HUES6 (cell line): Measurements from ENCODE around the gene SAMD11.

Experiments
- H3K27ac ChIP-seq: 2 replicates; pipeline ENCODE4 v1.7.0; 2013; ENCODE audit warnings: low read depth, mild to moderate bottlenecking, low read length, inconsistent platforms
- H3K27me3 ChIP-seq: 2 replicates; pipeline ENCODE4 v1.6.1; 2013; ENCODE audit warnings: low read length; ENCODE audit not compliant: control insufficient read depth, insufficient read depth
- H3K36me3 ChIP-seq: 2 replicates; pipeline ENCODE4 v1.6.1; 2013; ENCODE audit warnings: low read length; ENCODE audit not compliant: control insufficient read depth, insufficient read depth
- H3K4me1 ChIP-seq: 2 replicates; pipeline ENCODE4 v1.6.1; 2013; ENCODE audit warnings: low read length; ENCODE audit not compliant: control insufficient read depth, insufficient read depth
- H3K4me3 ChIP-seq: 2 replicates; pipeline ENCODE4 v1.5.1; 2013; ENCODE audit warnings: low read depth, low read length
- H3K9ac ChIP-seq: one replicate; pipeline ENCODE4 v1.6.1; 2013; ENCODE audit warnings: mild to moderate bottlenecking, low read length
- H3K9me3 ChIP-seq: 2 replicates; pipeline ENCODE4 v1.6.1; 2013; ENCODE audit warnings: low read depth, low read length; ENCODE audit not compliant: control insufficient read depth, insufficient read depth

SAMD11 gene

DNA sequence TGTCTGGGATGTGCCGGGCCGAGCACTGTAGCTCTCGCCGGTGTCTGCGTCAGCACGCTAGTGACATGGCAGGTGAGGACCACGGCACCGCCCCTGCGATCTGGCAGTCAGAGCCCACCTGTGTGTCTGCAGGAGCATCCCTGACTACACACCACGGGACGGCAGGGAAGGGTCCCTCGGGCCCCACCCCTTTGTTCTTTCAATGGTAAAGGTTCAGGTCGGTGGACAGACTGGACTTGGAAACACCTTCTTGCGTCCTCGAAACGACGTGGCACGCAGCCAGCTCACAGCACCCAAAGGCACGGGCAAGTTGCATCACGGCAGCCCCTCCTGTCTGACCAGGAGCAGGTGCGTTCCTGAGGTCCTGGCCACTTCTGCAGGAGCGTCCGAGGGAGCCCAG lies 3.7 kb upstream of the SAMD11 start:
- no peaks in the 10 kb centered on the region for H3K36me3 ChIP-seq
- H3K4me1 ChIP-seq: peaks cover 14% of the 10 kb centered on the region
- peaks cover 99% of the 10 kb centered on the region for H3K27me3 ChIP-seq
- H3K4me3 ChIP-seq: no peak overlapping the region
- no peaks in the 10 kb centered on the region for H3K9me3 ChIP-seq
- no peak overlapping the region for H3K9ac ChIP-seq
- H3K27ac ChIP-seq: no peak overlapping the region

- Histone ChIP-seq H3K4me3 (peak overlapping the region; percentile 19; the same call in 1 of the 2 replicates), H3K27me3 (peaks cover 99% of the 10 kb centered on the region), H3K4me1 (peaks cover 14% of the 10 kb centered on the region), H3K27ac (no peak overlapping the region), H3K9ac (no peak overlapping the region), H3K36me3 (no peaks in the 10 kb centered on the region), H3K9me3 (no peaks in the 10 kb centered on the region)
Measured at GRCh38 chr1:920521-920920, 3.2 kb upstream of the SAMD11 start.

- peaks cover 16% of the 10 kb centered on the region for H3K4me1 ChIP-seq
Measured at GRCh38 chr1:921011-921837, 2.5 kb upstream of the SAMD11 start.

DNA sequence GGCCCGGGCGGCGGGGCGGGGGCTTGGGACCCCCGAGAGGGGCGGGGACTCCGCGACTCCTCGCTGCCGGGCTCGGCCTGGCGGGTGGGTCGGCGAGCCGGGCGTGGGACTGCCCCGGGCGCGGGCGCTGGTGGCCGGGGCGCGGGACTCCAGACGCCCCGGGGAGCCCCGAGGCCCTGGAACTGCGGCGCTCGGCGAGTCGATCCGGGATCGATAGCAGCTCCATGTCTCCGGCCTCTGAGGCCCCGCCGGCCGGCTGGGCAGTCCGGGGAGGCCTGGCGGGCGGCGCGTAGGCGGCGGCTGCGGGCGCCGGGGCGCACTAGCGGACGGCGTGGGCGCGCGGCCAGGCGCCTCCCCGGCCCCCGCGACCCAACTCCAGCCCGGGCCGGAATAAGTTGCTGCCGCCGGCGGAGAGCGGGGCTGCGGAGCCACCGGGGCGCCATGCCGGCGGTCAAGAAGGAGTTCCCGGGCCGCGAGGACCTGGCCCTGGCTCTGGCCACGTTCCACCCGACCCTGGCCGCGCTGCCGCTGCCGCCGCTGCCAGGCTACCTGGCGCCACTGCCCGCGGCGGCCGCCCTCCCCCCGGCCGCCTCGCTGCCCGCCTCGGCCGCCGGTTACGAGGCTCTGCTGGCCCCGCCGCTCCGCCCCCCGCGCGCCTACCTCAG lies 400 bp downstream of the SAMD11 start:
- no peaks in the 10 kb centered on the region for H3K9me3 ChIP-seq
- peaks cover 22% of the 10 kb centered on the region for H3K4me1 ChIP-seq
- no peak overlapping the region for H3K27ac ChIP-seq
- H3K9ac ChIP-seq: no peak overlapping the region
- H3K36me3 ChIP-seq: no peaks in the 10 kb centered on the region
- peaks cover 99% of the 10 kb centered on the region for H3K27me3 ChIP-seq
- peak overlapping the region; percentile 59 for H3K4me3 ChIP-seq

More at GRCh38 chr1:921011-921837, 2.5 kb upstream of the SAMD11 start:
- Histone ChIP-seq H3K9ac (no peak overlapping the region), H3K9me3 (no peaks in the 10 kb centered on the region), H3K36me3 (no peaks in the 10 kb centered on the region), H3K4me3 (peak overlapping the region; percentile 19; the same call in 1 of the 2 replicates), H3K27me3 (peaks cover 99% of the 10 kb centered on the region), H3K27ac (no peak overlapping the region)

DNA sequence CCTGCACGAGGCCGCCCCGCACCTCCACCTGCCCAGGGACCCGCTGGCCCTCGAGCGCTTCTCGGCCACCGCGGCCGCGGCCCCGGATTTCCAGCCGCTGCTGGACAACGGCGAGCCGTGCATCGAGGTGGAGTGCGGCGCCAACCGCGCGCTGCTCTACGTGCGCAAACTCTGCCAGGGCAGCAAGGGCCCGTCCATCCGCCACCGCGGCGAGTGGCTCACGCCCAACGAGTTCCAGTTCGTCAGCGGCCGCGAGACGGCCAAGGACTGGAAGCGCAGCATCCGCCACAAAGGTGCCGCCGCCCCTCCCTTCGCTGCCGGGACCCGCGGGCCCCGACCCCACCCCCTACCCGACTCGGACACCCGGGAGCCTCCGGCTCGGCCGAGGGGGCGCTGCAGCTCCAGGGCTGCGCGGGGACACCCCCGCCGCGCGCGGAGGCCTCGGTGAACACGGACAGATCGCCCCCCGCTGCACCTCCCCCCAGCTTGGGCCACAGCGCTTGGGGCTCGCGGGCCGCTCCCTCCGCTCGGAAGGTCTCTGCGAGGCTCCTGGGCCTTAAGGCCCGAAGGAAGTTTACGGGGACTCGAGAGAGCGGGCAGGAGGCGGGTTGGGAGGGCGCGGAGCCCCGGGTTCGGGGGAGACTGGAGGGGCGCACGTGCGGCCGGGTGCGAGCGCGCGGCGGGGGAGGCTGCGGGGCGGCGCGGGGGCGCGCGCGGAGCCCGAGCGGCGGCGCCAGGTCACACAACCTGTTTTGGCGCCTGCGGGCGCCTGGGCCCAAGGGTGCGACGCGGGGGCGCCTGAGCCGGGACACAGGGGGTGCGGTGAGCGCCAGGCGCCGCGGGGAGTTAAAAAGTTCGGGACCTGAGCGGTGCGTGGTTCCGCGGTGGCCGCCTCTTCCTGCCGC lies 1.2 kb downstream of the SAMD11 start:
- Histone ChIP-seq H3K4me1 (peaks cover 22% of the 10 kb centered on the region), H3K4me3 (peak overlapping the region; percentile 59), H3K9ac (peak overlapping the region; percentile 25), H3K36me3 (no peaks in the 10 kb centered on the region), H3K27me3 (peaks cover 99% of the 10 kb centered on the region), H3K9me3 (no peaks in the 10 kb centered on the region), H3K27ac (no peak overlapping the region)

- Histone ChIP-seq H3K27ac (no peak overlapping the region), H3K4me1 (peaks cover 14% of the 10 kb centered on the region), H3K36me3 (no peaks in the 10 kb centered on the region), H3K27me3 (peaks cover 99% of the 10 kb centered on the region), H3K4me3 (peak overlapping the region; percentile 47), H3K9me3 (no peaks in the 10 kb centered on the region), H3K9ac (no peak overlapping the region)
Measured at GRCh38 chr1:925561-926421, 2.1 kb downstream of the SAMD11 start.

GRCh38 chr1:927234-927633 lies 3.5 kb downstream of the SAMD11 start:
- Histone ChIP-seq H3K4me3 (no peak overlapping the region), H3K27me3 (peaks cover 99% of the 10 kb centered on the region), H3K4me1 (peaks cover 9% of the 10 kb centered on the region; the same call in 1 of the 2 replicates), H3K9me3 (no peaks in the 10 kb centered on the region), H3K36me3 (no peaks in the 10 kb centered on the region), H3K9ac (no peak overlapping the region), H3K27ac (no peak overlapping the region)

DNA sequence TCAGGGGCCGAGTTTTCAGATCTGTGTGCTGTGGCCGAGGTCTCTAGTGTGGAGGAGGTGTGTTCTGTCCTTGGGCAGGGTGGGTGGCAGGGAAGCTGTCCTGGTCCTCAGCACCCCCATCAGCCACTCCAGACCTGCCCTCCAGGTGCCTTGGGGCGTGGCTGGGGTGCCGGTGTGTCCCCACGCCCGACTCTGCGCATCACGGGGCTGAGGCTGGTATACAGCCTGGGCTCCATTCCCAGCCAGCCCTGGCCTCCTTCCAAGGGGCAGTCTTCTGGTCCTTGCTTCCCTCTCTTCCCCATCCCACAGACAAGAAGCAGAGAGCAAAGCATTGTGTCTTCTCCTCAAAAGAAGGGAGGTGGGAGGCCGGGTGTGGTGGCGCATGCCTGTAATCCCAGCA lies 4.0 kb downstream of the SAMD11 start:
- peaks cover 99% of the 10 kb centered on the region for H3K27me3 ChIP-seq
- H3K9me3 ChIP-seq: no peaks in the 10 kb centered on the region
- H3K4me1 ChIP-seq: peaks cover 9% of the 10 kb centered on the region; the same call in 1 of the 2 replicates
- no peaks in the 10 kb centered on the region for H3K36me3 ChIP-seq
- no peak overlapping the region for H3K27ac ChIP-seq
- no peak overlapping the region for H3K9ac ChIP-seq
- no peak overlapping the region for H3K4me3 ChIP-seq

GRCh38 chr1:928825-929661 lies 5.3 kb downstream of the SAMD11 start:
- no peak overlapping the region for H3K27ac ChIP-seq
- no peaks in the 10 kb centered on the region for H3K36me3 ChIP-seq
- peaks cover 98% of the 10 kb centered on the region for H3K27me3 ChIP-seq
- H3K4me1 ChIP-seq: peaks cover 9% of the 10 kb centered on the region; the same call in 1 of the 2 replicates
- no peak overlapping the region for H3K9ac ChIP-seq
- no peak overlapping the region for H3K4me3 ChIP-seq
- no peaks in the 10 kb centered on the region for H3K9me3 ChIP-seq
